Testis (tissue), 2 donors: ENCODE measurements around the gene WDR75.

ENCODE experiments used
- POLR2A ChIP-seq: fragments of 450-650 bp; IDR thresholded peaks from one replicate; pipeline ENCODE4 v1.6.1; 2017; ENCODE audit warnings: antibody characterized with exemption, mild to moderate bottlenecking, moderate library complexity
- TF ChIP-seq, protein P1 (sequence below), 3 experiments: fragments of 450-650 bp in 2 of 3; fragments of 200-600 bp in 1 of 3; sonication (generic) in 1 of 3; IDR thresholded peaks; one replicate each; pipeline ENCODE4 v1.5.1; 2016 to 2019; ENCODE audit warnings: antibody characterized with exemption in 3 of 3, mild to moderate bottlenecking in 2 of 3, moderate library complexity in 1 of 3

DNA sequence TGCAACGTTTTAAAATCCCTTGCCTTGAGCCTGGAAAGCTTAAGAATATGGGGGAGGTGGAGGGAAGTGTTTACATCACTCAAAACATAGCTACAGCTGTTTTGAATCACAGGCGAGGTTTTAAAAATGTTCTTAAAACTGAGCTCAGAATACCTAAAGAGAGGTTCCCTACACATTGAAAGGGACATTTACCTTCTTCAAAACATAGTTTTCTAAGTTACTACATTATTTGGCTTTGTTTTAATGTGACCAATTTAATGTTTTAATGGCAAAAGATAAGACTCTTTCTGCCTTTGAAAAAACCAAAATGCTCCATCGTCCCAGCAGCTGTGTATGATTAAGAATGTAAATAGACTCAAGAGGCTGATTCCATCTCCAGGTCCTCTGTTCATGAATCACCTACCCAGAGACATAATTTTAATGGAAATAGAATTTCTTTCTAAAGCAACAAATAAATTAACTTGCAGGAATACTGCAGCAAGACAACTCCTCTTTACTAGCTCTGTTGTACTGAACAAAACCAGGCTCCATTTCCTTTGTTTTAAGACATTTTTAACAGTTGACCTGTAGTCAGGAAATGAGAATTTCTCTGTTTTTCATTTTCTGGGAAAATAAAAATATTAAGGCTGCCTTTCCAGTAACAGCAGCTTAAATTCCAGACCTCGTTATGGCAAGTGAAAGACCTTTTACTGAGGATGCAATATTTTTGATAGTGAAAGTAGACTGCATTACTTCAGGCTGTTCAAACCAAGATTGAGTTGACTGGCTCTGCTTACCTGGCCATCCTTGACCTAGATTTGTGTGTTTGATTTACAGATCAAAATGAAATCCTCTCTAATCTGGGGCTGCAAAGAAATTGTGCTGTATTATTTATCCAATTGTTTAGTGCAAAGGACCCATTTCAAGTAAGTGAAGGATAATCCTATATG is 33.7 kb upstream of the WDR75 start:
- TF ChIP-seq, protein P1, sequence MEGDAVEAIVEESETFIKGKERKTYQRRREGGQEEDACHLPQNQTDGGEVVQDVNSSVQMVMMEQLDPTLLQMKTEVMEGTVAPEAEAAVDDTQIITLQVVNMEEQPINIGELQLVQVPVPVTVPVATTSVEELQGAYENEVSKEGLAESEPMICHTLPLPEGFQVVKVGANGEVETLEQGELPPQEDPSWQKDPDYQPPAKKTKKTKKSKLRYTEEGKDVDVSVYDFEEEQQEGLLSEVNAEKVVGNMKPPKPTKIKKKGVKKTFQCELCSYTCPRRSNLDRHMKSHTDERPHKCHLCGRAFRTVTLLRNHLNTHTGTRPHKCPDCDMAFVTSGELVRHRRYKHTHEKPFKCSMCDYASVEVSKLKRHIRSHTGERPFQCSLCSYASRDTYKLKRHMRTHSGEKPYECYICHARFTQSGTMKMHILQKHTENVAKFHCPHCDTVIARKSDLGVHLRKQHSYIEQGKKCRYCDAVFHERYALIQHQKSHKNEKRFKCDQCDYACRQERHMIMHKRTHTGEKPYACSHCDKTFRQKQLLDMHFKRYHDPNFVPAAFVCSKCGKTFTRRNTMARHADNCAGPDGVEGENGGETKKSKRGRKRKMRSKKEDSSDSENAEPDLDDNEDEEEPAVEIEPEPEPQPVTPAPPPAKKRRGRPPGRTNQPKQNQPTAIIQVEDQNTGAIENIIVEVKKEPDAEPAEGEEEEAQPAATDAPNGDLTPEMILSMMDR (IDR thresholded peaks at IDR 0.05) = no peak
- TF ChIP-seq POLR2A = no peak
